Gastrocnemius medialis (tissue), 4 donors: Measurements from ENCODE around the gene MARF1. TPM values are rescaled to one million over a fixed set of nuclear protein-coding genes. Genes with fewer than 3 reads are reported as not detected.

Experiments
- ATAC-seq, 2 donors: fragments of 150-250 bp; one replicate each; pipeline ENCODE4 v1.9.1; 2016
- DNase-seq, 2 donors: peaks; one replicate each; pipeline ENCODE4 v3.0.0-alpha.2; 2019
- H3K27ac ChIP-seq, 4 donors: fragments of 200-600 bp; sonication (generic); 1 replicate in 1 of 4; 2 replicates in 3 of 4; pipeline ENCODE4 v1.5.1; 2016 to 2018; ENCODE audit warnings: mild to moderate bottlenecking in 2 of 4, moderate library complexity in 1 of 4
- H3K27me3 ChIP-seq, 3 donors: fragments of 200-600 bp; sonication (generic) in 2 of 3; 1 replicate in 1 of 3; 2 replicates in 2 of 3; pipeline versions ENCODE4 v1.5.1 to v1.6.0; 2016 to 2019; ENCODE audit warnings: mild to moderate bottlenecking in 1 of 3, moderate library complexity in 1 of 3
- H3K36me3 ChIP-seq, 2 donors: fragments of 200-600 bp; sonication (generic) in 1 of 2; one replicate each; pipeline ENCODE4 v1.5.1; 2017 to 2018
- H3K4me1 ChIP-seq, 2 donors: fragments of 200-600 bp; sonication (generic) in 1 of 2; one replicate each; pipeline ENCODE4 v1.5.1; 2016 to 2017; ENCODE audit warnings: mild to moderate bottlenecking in 2 of 2
- H3K4me3 ChIP-seq, 4 donors: fragments of 200-600 bp; sonication (generic) in 3 of 4; 1 replicate in 1 of 4; 2 replicates in 3 of 4; pipeline ENCODE4 v1.5.1; 2016 to 2019; ENCODE audit warnings: mild to moderate bottlenecking in 2 of 4
- H3K9me3 ChIP-seq, 3 donors: fragments of 200-600 bp; sonication (generic) in 2 of 3; 1 replicate in 1 of 3; 2 replicates in 2 of 3; pipeline ENCODE4 v1.5.1; 2016 to 2019
- CTCF ChIP-seq, 5 experiments: fragments of 450-650 bp in 3 of 5; fragments of 200-600 bp in 2 of 5; sonication (generic) in 2 of 5; IDR thresholded peaks in 4 of 5; conservative IDR thresholded peaks in 1 of 5; 1 replicate in 4 of 5; 2 replicates in 1 of 5; pipeline ENCODE4 v1.5.1; 2016 to 2019; ENCODE audit warnings: antibody characterized with exemption in 5 of 5, mild to moderate bottlenecking in 3 of 5, moderate library complexity in 3 of 5
- POLR2A ChIP-seq, 2 donors: fragments of 450-650 bp; IDR thresholded peaks; one replicate each; pipeline ENCODE4 v1.6.1; 2017; ENCODE audit warnings: antibody characterized with exemption in 2 of 2, mild to moderate bottlenecking in 2 of 2, moderate library complexity in 2 of 2
- in situ Hi-C, 4 donors: fragments of 200-750 bp; cut with MboI; loops; one replicate each; pipeline versions ENCODE4 v1.15.0 to v1.8.0; 2017; ENCODE audit warnings: low sequenced_read_pairs in 4 of 4
- intact Hi-C: fragments of 100-400 bp; cut with DNase I; formaldehyde crosslinking; loops from one replicate; pipeline ENCODE4 v1.15.1; 2023; ENCODE audit warnings: low total_unique reads
- total RNA-seq, 4 donors: library from RNA; depleted of rRNA; stranded (reverse); fragments of >200 nt; gene quantifications; one replicate each; pipeline versions ENCODE4 v1.1.0 to v1.2.3, GENCODE V29; 2016

The MARF1 gene
- total RNA-seq, 4 donors from 2014 or later = 19.5 to 29.8 (median 26.5) TPM

GRCh38 chr16:15567823-15568222, 75.1 kb downstream of the MARF1 start:
- intact Hi-C loops = no loop called here
- TF ChIP-seq CTCF (IDR thresholded peaks at IDR 0.05 in 4 of 5, conservative IDR thresholded peaks at IDR 0.05 in 1 of 5) = no peak
- TF ChIP-seq POLR2A (IDR thresholded peaks at IDR 0.05) = peak in 1 of 2 donors; percentile 3
- peak; percentile 68 to 76 for ATAC-seq
- DNase-seq = peak; percentile 88 to 91
- H3K27ac ChIP-seq = peak overlapping the region; percentile 36 to 81 (median 68)
- no peaks in the 10 kb centered on the region for H3K36me3 ChIP-seq
- in situ Hi-C loops = loop anchor here in 1 of 4 donors (5.0 kb wide), 1 partner anchor 39 kb away; no protein-coding TSS in a partner anchor
- H3K27me3 ChIP-seq = no peaks in the 10 kb centered on the region
- no peak overlapping the region for H3K4me3 ChIP-seq
- H3K9me3 ChIP-seq = no peaks in the 10 kb centered on the region
- H3K4me1 ChIP-seq = peaks cover 34 to 50% of the 10 kb centered on the region in 2 donors

GRCh38 chr16:15566095-15566494, 76.9 kb downstream of the MARF1 start:
- Histone ChIP-seq H3K4me3 (no peak overlapping the region), H3K27ac (no peak overlapping the region), H3K27me3 (no peaks in the 10 kb centered on the region), H3K36me3 (no peaks in the 10 kb centered on the region), H3K4me1 (peaks cover 28 to 41% of the 10 kb centered on the region in 2 donors), H3K9me3 (no peaks in the 10 kb centered on the region)
- in situ Hi-C loops = loop anchor here in 1 of 4 donors (5.0 kb wide), 1 partner anchor 41 kb away; no protein-coding TSS in a partner anchor
- intact Hi-C loops = no loop called here
- ATAC-seq (no peak), DNase-seq (no peak)
- TF ChIP-seq CTCF (IDR thresholded peaks at IDR 0.05 in 4 of 5, conservative IDR thresholded peaks at IDR 0.05 in 1 of 5) = no peak
- TF ChIP-seq POLR2A (IDR thresholded peaks at IDR 0.05) = no peak

- H3K9me3 ChIP-seq = no peaks in the 10 kb centered on the region
- H3K4me3 ChIP-seq = no peak overlapping the region
- H3K36me3 ChIP-seq = no peaks in the 10 kb centered on the region
- TF ChIP-seq CTCF (IDR thresholded peaks at IDR 0.05 in 4 of 5, conservative IDR thresholded peaks at IDR 0.05 in 1 of 5) = no peak
- no peak for TF ChIP-seq POLR2A (IDR thresholded peaks at IDR 0.05)
- no peak for DNase-seq
- H3K27ac ChIP-seq = peak overlapping the region; percentile 85 to 92 (median 90)
- in situ Hi-C loops = loop anchor here in 1 of 4 donors (5.0 kb wide), 1 partner anchor 43 kb away; no protein-coding TSS in a partner anchor
- peaks cover 28 to 41% of the 10 kb centered on the region in 2 donors for H3K4me1 ChIP-seq
- H3K27me3 ChIP-seq = no peaks in the 10 kb centered on the region
- intact Hi-C loops = loop anchor here (5.0 kb wide), 1 partner anchor 78 kb away; the partner anchor contains the start of gene MARF1
- ATAC-seq = peak in 1 of 2 donors; percentile 13
Measured at GRCh38 chr16:15564604-15565339, 78.2 kb downstream of the MARF1 start.

- no peaks in the 10 kb centered on the region for H3K9me3 ChIP-seq
Measured at GRCh38 chr16:15559176-15559575, 83.8 kb downstream of the MARF1 start.

More at GRCh38 chr16:15559176-15559575, 83.8 kb downstream of the MARF1 start:
- H3K4me3 ChIP-seq = no peak overlapping the region
- ATAC-seq (no peak), DNase-seq (no peak)
- intact Hi-C loops = loop anchor here (10.0 kb wide), 1 partner anchor 146 kb away; no protein-coding TSS in a partner anchor
- H3K27me3 ChIP-seq = no peaks in the 10 kb centered on the region
- TF ChIP-seq CTCF (IDR thresholded peaks at IDR 0.05 in 4 of 5, conservative IDR thresholded peaks at IDR 0.05 in 1 of 5) (no peak), POLR2A (IDR thresholded peaks at IDR 0.05) (no peak)
- no peak overlapping the region for H3K27ac ChIP-seq
- in situ Hi-C loops = no loop called here
- peaks cover 0 to 3% of the 10 kb centered on the region in 2 donors for H3K36me3 ChIP-seq
- H3K4me1 ChIP-seq = peaks cover 13 to 17% of the 10 kb centered on the region in 2 donors
